ENCODE data around the gene VEZT.

- TF ChIP-seq CTCF (IDR thresholded peaks at IDR 0.05; ENCODE audit: low read depth, low read length, missing input control), result no peak
- TF ChIP-seq JUND (IDR thresholded peaks at IDR 0.05), result no peak
- TF ChIP-seq RAD21 (IDR thresholded peaks at IDR 0.05), result no peak
These were observed 13.6 kb downstream of the VEZT start for GRCh38 chr12:95231190-95231589.

All from liver (tissue), 3 donors.